Ishikawa (cell line): ENCODE results near the gene ACER1.

Experiments
- CEBPB ChIP-seq: IDR thresholded peaks from 2 replicates; pipeline ENCODE4 v1.6.1; 2012
- EP300 ChIP-seq: IDR thresholded peaks from 2 replicates; pipeline ENCODE4 v1.6.1; 2012; ENCODE audit warnings: borderline replicate concordance
- RAD21 ChIP-seq: IDR thresholded peaks from 2 replicates; pipeline ENCODE4 v1.6.1; 2012; ENCODE audit warnings: low read depth
- REST ChIP-seq: IDR thresholded peaks from 2 replicates; pipeline ENCODE4 v1.6.1; 2012; ENCODE audit warnings: low read depth, mild to moderate bottlenecking
- TAF1 ChIP-seq: IDR thresholded peaks from 2 replicates; pipeline ENCODE4 v1.6.1; 2012; ENCODE audit warnings: low read depth, mild to moderate bottlenecking
- TF ChIP-seq, protein P1 (sequence below): IDR thresholded peaks from 2 replicates; pipeline ENCODE4 v1.6.1; 2012

GRCh38 chr19:6260376-6260775 lies 73.0 kb downstream of the ACER1 start:
- TF ChIP-seq TAF1 (no peak), CEBPB (no peak), EP300 (no peak), RAD21 (no peak), REST (no peak)
- TF ChIP-seq, protein P1, sequence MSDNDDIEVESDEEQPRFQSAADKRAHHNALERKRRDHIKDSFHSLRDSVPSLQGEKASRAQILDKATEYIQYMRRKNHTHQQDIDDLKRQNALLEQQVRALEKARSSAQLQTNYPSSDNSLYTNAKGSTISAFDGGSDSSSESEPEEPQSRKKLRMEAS = no peak
